Motor neuron (in vitro differentiated cells): ENCODE results near the gene MCM10. TPM values are rescaled to one million over a fixed set of nuclear protein-coding genes. Genes with fewer than 3 reads are reported as not detected.
"Not testable (repeated sequence)": the region's sequence is repeated elsewhere in the genome, so short reads cannot be mapped to it uniquely, and the experiment has no call there.

ENCODE experiments used
- ATAC-seq, 8 experiments: fragments of 200-7000 bp; cut with Tn5 transposase; replicated peaks in 6 of 8; 2 replicates each; pipeline ENCODE4 v1.8.0; 2021; ENCODE audit warnings: mild to moderate bottlenecking in 8 of 8, moderate library complexity in 8 of 8
- H3K27ac ChIP-seq, 2 donors: fragments of 250-450 bp; sonication (Bioruptor Pico); 2 replicates each; pipeline ENCODE4 v1.9.0; 2021; ENCODE audit warnings: antibody characterized with exemption in 2 of 2, mild to moderate bottlenecking in 2 of 2, moderate library complexity in 1 of 2
- H3K4me1 ChIP-seq, 2 donors: fragments of 250-450 bp; sonication (Bioruptor Pico); replicated peaks in 1 of 2; 2 replicates each; pipeline ENCODE4 v1.6.1; 2021; ENCODE audit warnings: antibody characterized with exemption in 2 of 2, mild to moderate bottlenecking in 2 of 2, moderate library complexity in 1 of 2
- H3K4me3 ChIP-seq, 5 donors: fragments of 250-450 bp; sonication (Bioruptor Pico); 2 replicates each; pipeline ENCODE4 v1.9.0; 2021; ENCODE audit warnings: antibody characterized with exemption in 5 of 5, mild to moderate bottlenecking in 5 of 5, moderate library complexity in 4 of 5
- WGBS, 10 experiments: fragments of 450-650 bp; shearing (Covaris generic); methylation state at CpG; one replicate each; pipeline ENCODE4 v1.0.0; 2022; 5-methylcytosine and 5-hydroxymethylcytosine counted together
- in situ Hi-C, 9 experiments: fragments of 400-800 bp; cut with MboI; loops; one replicate each; pipeline ENCODE4 v1.15.0; 2021; ENCODE audit warnings: low sequenced_read_pairs in 9 of 9, low pct_unique_long_range_greater_than_20kb in 2 of 9; ENCODE audit not compliant: unreplicated experiment in 9 of 9
- total RNA-seq, 8 experiments: library from RNA; unstranded; fragments of 300-600 nt; gene quantifications; 2 replicates each; pipeline versions ENCODE4 v1.2.3 to v1.2.4, GENCODE V29; 2022

Gene MCM10
- total RNA-seq, 8 experiments from 2014 or later, result 0.31 to 21.1 (median 1.1) TPM

DNA sequence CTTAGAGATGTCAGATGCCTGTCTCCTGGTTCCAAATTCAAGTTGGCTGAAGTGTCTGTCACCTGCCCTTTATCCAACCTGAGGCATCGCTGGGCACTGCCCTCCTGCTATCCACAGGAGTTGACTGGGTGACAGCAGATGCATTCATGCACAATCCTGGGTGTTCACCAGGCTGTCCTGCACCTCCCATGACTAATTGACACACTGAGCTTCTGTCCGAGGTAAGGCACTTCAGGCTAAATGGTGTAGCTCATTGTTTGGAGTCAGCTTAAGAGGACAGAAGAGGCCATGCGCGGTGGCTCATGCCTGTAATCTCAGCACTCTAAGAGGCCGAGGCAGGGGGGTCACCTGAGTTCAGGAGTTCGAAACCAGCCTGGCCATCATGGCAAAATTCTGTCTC, 70.5 kb downstream of the MCM10 start:
- no peak overlapping the region for H3K27ac ChIP-seq
- no peaks in the 10 kb centered on the region for H3K4me1 ChIP-seq
- H3K4me3 ChIP-seq, result no peak overlapping the region
- in situ Hi-C loops, result no loop called here
- 39 to 100% (median 80%) methylated on average over 1 to 5 of the region's 6 CpGs; no CpG with 5 or more reads in 2 of the 10 experiments for WGBS, 10 experiments
- ATAC-seq, result peak in 1 of 8 experiments; percentile 33

DNA sequence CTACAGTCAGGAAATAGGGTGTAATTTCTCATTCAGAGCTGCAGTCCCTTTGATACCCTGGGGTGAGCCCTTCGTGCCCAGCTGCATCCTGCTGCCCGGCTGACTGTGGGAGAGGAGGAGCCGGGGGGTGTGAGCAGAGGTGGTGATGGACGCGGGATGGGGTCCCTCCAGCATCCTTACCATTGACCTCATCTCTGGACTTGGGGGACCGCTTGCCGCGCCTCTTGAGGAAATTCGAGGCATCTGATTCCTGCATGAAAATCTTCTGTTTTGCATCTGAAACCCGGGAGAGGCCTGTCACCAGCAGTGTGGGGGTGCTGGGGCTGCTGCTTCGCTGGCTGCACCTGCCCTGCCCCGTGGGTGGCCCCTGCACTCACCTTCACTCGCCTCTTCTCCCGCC, 72.0 kb downstream of the MCM10 start:
- in situ Hi-C loops, result no loop called here
- no peak overlapping the region for H3K27ac ChIP-seq

DNA sequence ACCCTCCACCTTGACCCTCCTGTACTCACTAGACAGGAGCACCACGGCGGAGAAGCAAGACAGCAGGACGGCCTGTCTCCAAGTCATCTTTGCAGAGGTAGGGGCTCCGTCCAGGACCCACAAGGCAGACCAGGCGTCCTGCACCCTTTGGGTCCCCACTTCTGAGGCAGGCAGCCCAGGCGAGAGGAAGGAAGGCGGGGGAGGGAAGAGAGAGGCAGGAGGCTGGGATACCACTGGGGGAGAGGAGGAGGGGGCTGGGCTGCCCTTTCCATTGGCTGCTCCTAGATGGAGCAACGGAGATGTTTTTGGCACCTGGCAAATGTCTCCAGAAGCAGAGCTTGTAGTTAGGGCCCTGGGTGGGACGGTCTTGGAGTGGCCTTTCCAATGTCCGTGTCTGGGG, 72.8 kb downstream of the MCM10 start, which contains the start of gene UCMA:
Gene UCMA, minus strand, starts transcription at position 203 of the 400 bp plus-strand sequence. Its CDS starts 116 bp downstream, at position 87.
- H3K4me3 ChIP-seq, result no peak within 1 kb of the TSS
- ATAC-seq, result no peak
- in situ Hi-C loops, result no loop called here
- no peak within 1 kb of the TSS for H3K27ac ChIP-seq
- no peaks in the 10 kb centered on the region for H3K4me1 ChIP-seq
- 0 to 100% (median 80%) methylated on average over 1 to 4 of the region's 10 CpGs; no CpG with 5 or more reads in 5 of the 10 experiments for WGBS, 10 experiments

More for the DNA sequence above, 72.0 kb downstream of the MCM10 start:
- 0 to 100% (median 28%) methylated on average over 1 to 5 of the region's 14 CpGs; no CpG with 5 or more reads in 6 of the 10 experiments for WGBS, 10 experiments
- H3K4me3 ChIP-seq, result no peak overlapping the region
- H3K4me1 ChIP-seq, result no peaks in the 10 kb centered on the region
- no peak for ATAC-seq

DNA sequence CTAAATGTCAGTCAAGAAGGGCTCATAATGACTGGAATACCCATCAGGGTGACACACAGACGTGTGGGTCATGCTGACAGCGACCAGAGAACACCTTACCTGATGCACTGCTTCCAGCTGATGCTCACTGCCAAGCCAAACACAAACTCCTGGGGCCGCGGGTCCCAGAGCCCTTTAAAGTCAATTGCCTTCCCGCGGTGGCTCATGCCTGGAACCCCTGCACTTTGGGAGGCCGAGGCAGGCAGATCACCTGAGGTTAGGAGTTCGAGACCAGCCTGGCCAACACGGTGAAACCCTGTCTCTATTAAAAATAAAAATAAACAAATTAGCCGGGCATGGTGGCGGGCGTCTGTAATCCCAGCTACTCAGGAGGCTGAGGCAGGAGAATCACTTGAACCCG, 73.4 kb downstream of the MCM10 start:
- 36 to 95% (median 69%) methylated on average over 2 to 8 of the region's 13 CpGs; no CpG with 5 or more reads in 4 of the 10 experiments for WGBS, 10 experiments
- in situ Hi-C loops, H3K4me3 ChIP-seq, H3K4me1 ChIP-seq, ATAC-seq, H3K27ac ChIP-seq: not testable (repeated sequence)

DNA sequence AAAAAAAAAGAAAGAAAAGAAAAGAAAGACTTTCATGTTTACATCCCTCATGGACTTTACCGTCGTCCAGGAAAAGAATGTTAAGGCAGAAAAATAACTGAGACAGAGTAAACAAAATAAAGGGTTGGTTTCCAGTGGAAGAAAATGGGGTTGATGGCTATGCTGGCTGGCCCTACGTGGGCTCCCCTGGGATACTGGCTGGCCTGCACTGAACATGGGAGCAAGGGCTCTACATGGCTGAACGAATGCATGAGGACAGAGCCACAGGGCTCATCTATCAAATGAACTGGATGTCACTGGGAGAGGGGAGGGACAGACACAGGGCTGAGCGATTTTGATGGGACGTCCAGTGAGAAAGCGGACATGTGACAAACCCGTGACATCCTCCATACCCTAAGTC, 75.3 kb downstream of the MCM10 start:
- peak in 2 of 8 experiments; percentile 24 to 87 for ATAC-seq
- in situ Hi-C loops, result no loop called here
- H3K27ac ChIP-seq, result no peak overlapping the region

DNA sequence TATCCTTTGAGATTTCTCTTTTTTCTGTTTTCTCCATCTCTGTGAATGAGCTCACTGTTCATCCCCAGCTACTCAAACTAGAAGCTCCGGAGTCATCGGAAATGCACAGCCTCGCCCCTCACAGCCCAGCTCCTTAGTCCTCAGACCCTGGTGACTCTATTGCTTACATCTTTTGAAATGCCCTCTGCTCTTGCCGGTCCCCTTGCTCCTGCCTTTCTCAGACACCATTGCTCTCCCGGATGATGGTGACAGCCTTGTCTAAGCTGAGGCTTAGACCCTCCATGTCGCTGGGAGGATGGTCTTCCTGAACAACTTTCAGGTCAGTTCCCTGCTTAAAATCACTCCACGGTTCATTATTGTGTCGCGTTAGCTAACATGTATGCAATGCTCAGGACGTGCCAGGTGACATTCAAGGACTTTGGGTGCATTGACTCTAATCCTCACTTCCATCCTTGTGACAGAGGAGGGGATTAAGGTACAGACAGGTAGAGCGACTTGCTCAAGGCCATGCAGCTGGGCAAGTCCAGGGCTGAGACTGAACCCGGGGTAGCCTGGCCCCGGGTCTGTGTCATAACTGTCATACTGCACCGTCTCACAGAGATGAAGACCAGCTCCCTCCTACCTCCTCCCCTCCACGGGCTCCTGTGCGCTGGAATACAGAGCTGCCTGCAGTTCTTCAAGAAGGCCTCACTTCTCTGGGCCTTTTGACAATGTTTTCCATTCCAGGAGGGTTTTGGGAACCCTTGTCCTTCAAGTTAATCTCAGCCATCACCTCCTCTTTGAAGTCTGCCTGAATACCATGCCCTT, 77.1 kb downstream of the MCM10 start:
- Histone ChIP-seq H3K4me3 (no peak overlapping the region), H3K27ac (no peak overlapping the region), H3K4me1 (no peaks in the 10 kb centered on the region)
- no peak for ATAC-seq
- WGBS, 10 experiments, result 11 to 100% (median 88%) methylated on average over 1 to 10 of the region's 16 CpGs; no CpG with 5 or more reads in 2 of the 10 experiments
- in situ Hi-C loops, result no loop called here

More for the DNA sequence above, 75.3 kb downstream of the MCM10 start:
- 50 to 96% (median 69%) methylated on average over 2 to 6 of the region's 8 CpGs; no CpG with 5 or more reads in 2 of the 10 experiments for WGBS, 10 experiments
- Histone ChIP-seq H3K4me3 (no peak overlapping the region), H3K4me1 (no peaks in the 10 kb centered on the region)

DNA sequence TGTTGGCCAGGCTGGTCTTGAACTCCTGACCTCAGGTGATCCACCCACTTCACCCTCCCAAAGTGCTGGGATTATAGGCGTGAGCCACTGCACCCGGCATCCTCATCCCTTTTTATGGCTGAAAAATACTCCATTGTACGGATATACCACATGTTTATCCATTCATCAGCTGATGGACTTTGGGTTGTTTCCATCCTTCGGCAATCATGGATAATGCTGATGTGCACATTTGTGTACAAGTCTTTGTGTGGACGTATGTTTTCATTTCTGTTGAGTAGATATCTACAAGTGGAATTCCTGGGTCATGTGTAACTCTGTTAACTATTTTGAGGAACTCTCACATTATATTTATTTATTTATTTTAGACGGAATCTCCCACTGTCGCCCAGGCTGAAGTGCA, 78.6 kb downstream of the MCM10 start:
- WGBS, 10 experiments, result 80 to 100% (median 93%) methylated on average over 1 to 6 of the region's 7 CpGs; no CpG with 5 or more reads in 2 of the 10 experiments
- ATAC-seq, result no peak
- in situ Hi-C loops, result no loop called here

DNA sequence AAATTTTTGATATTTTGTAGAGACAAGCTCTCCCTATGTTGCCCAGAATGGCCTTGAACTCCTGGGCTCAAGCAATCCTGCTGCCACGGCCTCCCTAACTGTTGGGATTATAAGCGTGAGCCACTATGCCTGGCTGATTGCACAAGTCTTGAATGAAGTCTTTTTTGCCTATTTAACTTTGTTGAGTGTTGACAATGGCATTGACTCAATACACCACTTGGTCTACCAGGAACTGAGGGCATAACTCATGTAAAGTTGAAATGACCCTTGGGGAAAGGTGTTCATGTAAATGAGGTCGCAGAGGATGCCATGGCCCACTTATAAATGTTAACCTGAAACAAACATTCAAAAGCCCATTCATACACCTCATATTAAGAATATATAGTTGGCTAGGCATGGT, 80.3 kb downstream of the MCM10 start:
- H3K4me3 ChIP-seq, result no peak overlapping the region
- ATAC-seq, result no peak
- H3K27ac ChIP-seq, result no peak overlapping the region
- no peaks in the 10 kb centered on the region for H3K4me1 ChIP-seq
- in situ Hi-C loops, result no loop called here
- 30 to 100% (median 40%) methylated on average over 1 to 2 of the region's 3 CpGs; no CpG with 5 or more reads in 5 of the 10 experiments for WGBS, 10 experiments

More for the DNA sequence above, 78.6 kb downstream of the MCM10 start:
- H3K4me1 ChIP-seq, result no peaks in the 10 kb centered on the region
- no peak overlapping the region for H3K27ac ChIP-seq
- H3K4me3 ChIP-seq, result no peak overlapping the region

DNA sequence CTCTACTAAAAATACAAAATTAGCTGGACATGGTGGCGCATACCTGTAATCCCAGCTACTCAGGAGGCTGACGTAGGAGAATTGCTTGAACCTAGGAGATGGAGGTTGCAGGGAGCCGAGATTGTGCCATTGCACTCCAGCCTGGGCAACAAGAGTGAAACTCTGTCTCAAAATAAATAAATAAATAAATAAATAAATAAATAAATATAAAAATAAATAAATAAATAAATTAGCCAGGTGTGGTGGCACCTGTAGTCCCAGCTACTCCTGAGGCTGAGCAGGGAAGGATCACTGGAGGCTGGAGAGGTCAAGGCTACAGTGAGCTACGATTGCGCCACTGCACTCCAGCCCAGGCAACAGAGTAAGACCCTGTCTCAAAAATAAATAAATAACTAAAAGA, 80.9 kb downstream of the MCM10 start:
- in situ Hi-C loops, H3K4me1 ChIP-seq, H3K4me3 ChIP-seq, ATAC-seq, H3K27ac ChIP-seq: not testable (repeated sequence)
- 73 to 100% (median 83%) methylated on average over 1 to 5 of the region's 5 CpGs; no CpG with 5 or more reads in 1 of the 10 experiments for WGBS, 10 experiments

DNA sequence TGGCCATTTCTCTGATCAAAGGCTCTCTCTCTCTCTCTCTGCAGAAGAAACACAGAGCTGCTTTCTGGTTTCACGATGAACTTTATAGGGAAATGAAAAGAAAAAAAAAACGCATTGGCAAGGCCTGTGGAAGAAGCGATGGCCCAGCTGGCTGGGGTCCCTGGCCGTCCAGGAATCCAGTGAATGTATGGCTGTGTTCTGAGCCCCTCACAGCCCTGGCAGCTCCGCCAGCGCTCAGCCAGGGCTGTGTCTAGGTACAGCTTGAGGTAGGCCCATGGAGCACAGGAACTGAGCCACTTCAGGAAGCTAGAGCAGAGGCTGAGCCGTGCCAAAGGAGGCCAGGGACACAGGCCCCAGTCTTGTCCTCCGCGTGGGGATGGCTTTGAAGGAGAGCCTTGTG, 85.9 kb downstream of the MCM10 start:
- WGBS, 10 experiments, result 43 to 100% (median 81%) methylated on average over 2 to 8 of the region's 9 CpGs; no CpG with 5 or more reads in 5 of the 10 experiments
- no peak overlapping the region for H3K4me3 ChIP-seq
- H3K27ac ChIP-seq, result no peak overlapping the region
- no peaks in the 10 kb centered on the region for H3K4me1 ChIP-seq
- no peak for ATAC-seq
- in situ Hi-C loops, result no loop called here

DNA sequence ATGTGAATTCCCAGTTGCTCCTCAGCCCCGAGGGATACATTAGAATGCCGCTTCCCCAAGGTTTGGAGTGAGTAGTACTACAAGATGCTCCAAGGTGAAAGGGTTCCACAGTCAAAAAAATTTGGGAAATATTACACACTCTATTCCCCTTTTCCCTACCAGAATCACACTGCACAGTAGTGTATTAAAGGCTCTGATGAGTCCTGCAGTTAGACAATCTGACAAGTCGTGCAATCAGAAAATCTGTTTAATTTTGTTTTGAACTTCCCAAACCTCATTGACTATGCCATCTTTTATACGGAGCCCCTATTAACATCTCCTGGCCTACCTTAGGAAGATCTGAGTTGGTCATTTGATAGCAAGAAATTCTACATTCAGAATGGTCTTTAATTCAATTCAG, 86.4 kb downstream of the MCM10 start:
- in situ Hi-C loops, result no loop called here
- 40 to 100% (median 94%) methylated on average over 1 to 3 of the region's 4 CpGs; no CpG with 5 or more reads in 1 of the 10 experiments for WGBS, 10 experiments
- Histone ChIP-seq H3K27ac (no peak overlapping the region), H3K4me1 (no peaks in the 10 kb centered on the region), H3K4me3 (no peak overlapping the region)
- ATAC-seq, result no peak

DNA sequence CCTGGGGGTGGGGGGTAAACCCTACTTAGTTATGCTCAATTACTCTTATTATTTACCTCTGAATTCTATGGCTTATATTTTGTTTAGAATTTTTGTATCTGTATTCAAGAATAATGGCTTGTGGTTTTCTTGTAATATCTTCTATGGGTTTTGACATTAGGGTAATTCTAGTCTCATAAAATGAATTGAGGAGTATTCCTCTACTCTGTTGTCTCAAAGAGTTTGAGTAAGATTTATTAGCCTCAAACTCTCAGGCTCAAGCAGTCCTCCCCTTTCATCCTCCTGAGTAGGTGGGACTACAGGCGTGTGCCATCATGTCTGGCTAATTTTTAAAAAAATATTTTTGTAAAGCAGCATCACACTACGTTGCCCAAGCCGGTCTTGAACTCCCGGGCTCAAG, 92.4 kb downstream of the MCM10 start:
- Histone ChIP-seq H3K27ac (no peak overlapping the region), H3K4me1 (no peaks in the 10 kb centered on the region), H3K4me3 (no peak overlapping the region)
- in situ Hi-C loops, result no loop called here
- ATAC-seq, result no peak
- 10 to 100% (median 65%) methylated on average over 1 to 4 of the region's 4 CpGs; no CpG with 5 or more reads in 2 of the 10 experiments for WGBS, 10 experiments

DNA sequence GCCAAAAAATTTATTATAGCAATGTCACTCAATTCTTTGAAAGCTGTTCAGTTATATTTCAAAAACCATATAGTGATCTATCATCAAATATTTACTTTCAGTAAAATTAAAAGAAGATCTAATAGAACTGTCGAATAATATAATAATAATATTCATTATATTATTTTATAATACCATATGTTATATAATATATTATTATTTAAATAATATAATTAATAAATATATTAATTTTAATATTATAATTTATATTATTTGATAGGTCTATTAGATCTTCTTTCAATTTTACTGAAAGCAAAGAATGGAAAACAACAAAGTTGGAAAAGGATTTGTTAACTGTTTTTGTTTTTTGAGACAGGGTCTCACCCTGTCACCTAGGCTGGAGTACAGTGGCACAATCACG, 95.3 kb downstream of the MCM10 start:
- ATAC-seq, result no peak
- Histone ChIP-seq H3K4me3 (no peak overlapping the region), H3K27ac (no peak overlapping the region), H3K4me1 (no peaks in the 10 kb centered on the region)
- whole genome bisulfite sequencing, 10 experiments, result 27 to 86% (median 66%) methylated on average over 1 to 2 of the region's 2 CpGs; no CpG with 5 or more reads in 2 of the 10 experiments
- in situ Hi-C loops, result no loop called here
